GM18861 (cell line): ENCODE measurements around the gene GOLGA1.
"Not testable (repeated sequence)": the region's sequence is repeated elsewhere in the genome, so short reads cannot be mapped to it uniquely, and the experiment has no call there.

Experiments
- ATAC-seq: cut with Tn5 transposase; IDR thresholded peaks from one replicate; pipeline ENCODE4 v1.9.1; 2021; ENCODE audit not compliant: unreplicated experiment

GOLGA1 gene

DNA sequence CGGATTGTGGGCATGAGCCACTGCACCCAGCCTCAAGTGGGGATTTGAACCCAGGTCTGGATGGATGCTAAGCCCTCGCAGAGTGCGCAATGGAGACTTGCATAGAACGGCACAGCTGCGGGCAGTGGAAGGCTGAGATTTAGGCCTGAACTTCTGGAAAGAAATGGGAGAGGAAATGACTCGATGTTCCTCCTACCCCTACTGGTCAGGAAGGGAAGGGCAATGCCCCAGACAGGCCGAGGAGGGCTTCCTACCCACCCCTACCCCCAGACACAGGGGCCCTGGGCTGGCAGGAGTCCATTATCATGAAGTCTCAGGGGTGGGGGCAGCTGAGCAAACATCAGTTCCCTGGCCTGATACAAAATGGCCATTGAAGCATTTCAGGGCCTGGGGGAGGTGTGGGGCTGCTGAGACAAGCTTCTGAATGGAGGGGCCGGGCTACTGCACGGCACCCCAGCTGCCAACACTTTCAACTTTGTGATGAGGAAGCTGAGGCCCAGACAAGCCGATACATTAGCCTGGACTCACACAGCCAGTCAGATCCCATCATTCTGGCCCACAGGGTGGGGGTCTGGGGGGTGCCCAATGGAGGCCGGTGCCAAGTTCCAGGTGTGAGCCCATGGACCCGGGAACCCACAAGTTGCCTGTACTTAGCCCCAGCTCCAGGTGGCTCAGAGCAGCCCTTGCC lies 101.1 kb downstream of the GOLGA1 start:
- no peak for ATAC-seq

DNA sequence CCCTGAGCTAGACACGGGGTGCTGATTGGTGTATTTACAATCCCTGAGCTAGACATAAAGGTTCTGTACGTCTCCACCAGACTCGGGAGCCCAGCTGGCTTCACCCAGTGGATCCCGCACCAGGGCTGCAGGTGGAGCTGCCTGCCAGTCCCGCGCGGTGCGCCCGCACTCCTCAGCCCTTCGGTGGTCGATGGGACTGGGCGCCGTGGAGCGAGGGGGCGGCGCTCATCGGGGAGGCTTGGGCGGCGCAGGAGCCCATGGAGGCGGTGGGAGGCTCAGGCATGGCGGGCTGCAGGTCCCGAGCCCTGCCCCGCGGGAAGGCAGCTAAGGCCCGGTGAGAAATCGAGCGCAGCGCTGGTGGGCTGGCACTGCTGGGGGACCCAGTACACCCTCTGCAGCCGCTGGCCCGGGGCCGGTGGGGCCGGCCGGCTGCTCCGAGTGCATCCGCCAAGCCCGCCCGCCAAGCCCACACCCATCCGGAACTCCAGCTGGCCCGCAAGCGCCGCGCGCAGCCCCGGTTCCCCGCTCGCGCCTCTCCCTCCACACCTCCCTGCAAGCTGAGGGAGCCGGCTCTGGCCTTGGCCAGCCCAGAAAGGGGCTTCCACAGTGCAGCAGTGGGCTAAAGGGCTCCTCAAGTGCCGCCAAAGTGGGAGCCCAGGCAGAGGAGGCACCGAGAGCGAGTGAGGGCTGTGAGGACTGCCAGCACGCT lies 102.2 kb downstream of the GOLGA1 start:
- not testable (repeated sequence) for ATAC-seq

DNA sequence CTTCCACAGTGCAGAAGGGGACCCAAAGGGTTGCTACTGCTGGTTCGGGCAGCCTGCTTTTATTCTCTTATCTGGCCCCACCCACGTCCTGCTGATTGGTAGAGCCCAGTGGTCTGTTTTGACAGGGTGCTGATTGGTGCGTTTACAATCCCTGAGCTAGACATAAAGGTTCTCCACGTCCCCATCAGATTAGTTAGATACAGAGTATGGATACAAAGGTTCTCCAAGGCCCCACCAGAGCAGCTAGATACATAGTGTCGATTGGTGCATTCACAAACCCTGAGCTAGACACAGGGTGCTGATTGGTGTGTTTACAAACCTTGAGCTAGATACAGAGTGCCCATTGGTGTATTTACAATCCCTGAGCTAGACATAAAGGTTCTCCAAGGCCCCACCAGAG lies 102.8 kb downstream of the GOLGA1 start:
- not testable (repeated sequence) for ATAC-seq

DNA sequence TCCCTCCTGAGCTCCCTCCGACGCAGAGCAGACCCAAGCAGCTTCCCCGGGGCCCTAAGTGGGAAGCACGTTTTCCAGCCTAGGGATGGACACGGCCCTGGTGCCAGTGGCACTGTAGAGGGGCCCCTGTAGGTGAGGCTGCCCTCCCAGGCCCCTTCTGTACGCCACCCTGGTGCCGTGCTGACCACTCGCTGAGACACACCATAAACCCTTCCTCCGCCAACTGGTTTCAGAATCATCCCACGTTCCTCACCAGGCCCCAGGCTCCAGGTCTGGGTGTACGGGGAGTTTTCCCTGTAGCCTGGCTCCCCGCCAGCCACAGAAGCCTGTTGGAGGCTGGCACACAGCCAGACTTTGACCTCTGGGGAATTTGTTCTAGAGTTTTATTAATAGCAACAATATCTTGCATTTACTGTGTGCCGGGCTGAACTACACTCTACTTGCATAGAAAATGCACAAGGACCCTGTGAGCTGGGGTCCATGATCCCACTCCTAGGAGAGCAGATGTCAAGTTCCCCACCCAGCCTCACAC lies 105.8 kb downstream of the GOLGA1 start:
- ATAC-seq, result no peak

DNA sequence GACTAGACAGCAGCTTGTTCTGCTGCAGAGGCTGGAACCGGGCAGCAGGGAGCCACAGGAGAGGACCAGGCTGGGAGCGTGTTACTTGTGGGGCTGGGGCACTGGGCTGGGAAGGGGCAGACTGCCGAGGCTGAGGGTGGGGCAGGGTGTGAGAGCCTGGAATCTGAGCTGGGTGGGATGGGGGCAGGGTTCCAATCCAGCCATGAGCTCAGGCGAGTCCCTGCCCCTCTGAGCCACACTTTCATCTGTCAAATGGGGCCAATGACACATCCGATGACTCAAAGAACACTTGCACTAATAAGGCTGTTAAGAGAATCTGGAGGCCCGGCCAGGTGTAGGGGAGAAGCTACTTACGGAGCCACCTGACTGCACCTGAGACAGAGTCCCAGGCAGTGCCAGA lies 106.3 kb downstream of the GOLGA1 start:
- ATAC-seq, result no peak

DNA sequence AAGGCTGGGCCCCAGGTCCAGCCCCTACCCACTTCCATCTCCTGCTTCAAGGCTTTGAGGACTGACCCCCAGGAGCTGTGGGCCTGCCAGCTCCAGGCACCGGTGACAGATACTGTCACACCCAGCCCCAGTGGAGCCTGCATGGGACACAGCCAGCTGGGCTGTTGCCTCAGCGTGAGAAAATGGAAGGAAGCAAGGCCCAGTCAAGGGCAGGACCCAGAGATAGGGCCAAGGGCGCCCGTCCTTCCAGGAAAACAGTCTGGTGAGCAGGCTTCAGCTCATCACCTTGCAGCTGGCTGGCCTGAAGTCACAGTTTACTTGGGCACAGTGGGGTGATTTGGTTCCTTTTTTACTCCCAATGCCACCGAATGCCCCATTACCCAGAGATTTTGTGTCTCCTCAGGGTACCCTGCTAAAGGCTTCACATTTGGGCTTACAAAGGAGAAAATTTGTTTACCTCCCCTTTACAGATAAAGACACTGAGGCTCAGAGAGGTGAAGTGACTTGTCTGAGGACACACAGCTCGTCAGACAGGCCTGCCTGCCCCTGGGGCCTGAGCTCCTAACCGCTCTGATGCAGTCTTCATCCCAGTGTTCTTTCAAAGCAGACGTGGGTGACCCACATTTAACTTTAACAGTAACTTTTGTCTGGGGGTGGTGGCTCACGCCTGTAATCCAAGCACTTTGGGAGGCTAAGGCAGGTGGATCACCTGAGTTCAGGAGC lies 109.1 kb downstream of the GOLGA1 start:
- ATAC-seq, result no peak

DNA sequence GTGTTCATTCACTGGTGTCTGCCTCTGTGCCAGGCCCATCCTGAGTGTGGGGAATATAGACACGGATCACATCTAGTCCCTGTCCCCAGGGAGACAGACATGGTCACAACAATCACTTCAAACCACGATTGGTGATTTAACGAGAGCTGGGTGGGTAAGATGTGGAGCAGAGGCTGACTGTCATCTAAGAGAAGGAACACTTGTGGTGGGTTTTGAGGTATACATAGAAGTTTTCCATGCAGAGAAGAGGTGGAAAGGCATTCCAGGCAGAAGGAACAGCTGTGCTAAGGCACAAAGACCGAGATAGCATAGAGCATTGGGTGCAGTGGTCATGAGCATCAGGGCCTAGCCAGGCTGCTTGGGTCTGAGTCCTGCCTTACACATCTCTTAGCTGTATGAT lies 110.3 kb downstream of the GOLGA1 start:
- no peak for ATAC-seq

DNA sequence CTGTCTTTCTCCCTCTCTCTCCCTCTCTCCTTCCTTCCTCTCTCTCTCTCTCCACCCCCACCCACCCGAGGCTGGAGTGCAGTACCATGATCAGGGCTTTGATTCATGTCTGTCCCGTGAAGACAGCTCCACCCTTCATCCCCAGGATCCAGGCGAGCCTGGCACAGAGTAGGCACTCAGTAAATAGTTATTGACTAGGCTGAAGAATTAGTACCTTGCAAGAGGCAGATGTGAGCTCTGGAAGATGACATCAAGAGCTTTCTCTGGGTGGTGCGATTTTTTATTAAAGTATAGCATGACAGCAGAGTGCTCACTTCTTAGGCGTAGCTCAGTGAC lies 111.6 kb downstream of the GOLGA1 start:
- ATAC-seq, result no peak

DNA sequence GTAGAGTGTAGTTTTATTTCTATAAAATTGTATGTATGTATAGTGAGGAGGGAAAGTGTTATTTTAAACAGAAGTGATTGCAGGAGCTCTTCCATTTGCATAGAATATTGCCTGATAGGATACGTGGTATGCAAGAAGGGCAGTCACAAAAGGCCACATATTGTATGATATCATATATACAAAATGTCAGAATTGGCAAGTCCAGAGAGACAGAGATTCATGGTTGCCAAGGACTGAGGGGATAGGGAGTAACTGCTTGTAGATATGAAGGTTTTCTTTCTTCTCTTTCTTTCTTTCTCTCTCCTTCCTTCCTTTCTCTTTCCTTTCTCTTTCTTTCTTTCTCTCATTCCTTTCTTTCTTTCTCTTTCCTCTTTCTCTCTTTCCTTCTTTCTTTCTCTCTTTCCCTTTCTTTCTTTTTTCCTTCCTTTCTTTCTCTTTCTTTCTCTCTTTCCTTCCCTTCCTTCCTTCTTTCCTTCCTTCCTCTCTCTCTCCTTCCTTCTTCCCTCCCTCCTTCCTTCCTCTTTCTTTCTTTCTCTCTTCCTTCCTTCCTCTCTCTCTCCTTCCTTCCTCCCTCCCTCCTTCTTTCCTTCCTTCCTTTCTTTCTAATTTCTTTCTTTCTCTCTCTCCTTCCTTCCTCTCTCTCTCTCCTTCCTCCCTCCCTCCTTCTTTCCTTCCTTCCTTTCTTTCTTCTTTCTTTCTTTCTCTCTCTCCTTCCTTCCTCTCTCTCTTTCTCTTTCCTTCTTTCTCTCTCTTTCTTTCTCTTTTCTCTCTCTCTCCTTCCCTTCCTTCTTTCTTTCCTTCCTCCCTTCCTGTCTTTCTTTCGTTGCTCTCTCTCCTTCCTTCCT lies 112.2 kb downstream of the GOLGA1 start:
- ATAC-seq, result no peak
